MCF 10A (cell line): ENCODE results near the gene IMPG1. TPM values are rescaled to one million over a fixed set of nuclear protein-coding genes. Genes with fewer than 3 reads are reported as not detected.

Source experiments
- BruUV-seq: library from RNA; stranded (reverse); fragments of 400-500 nt; replicated peaks from 2 replicates; lab custom pipeline; 2021; lab: Mats Ljungman, UMichigan
- CTCF ChIA-PET: fragments of 300-600 bp; sonication (Branson Sonifier 250); formaldehyde crosslinking; extraction: SDS; loops from one replicate; lab custom pipeline; 2021; ENCODE audit warnings: antibody characterized with exemption, inconsistent platforms; lab: Yijun Ruan, JAX
- POLR2A ChIA-PET: fragments of 300-600, 350-650 bp; sonication (Branson Sonifier 250); formaldehyde crosslinking; extraction: SDS; loops from one replicate; lab custom pipeline; 2020; ENCODE audit warnings: antibody characterized with exemption, inconsistent platforms; lab: Yijun Ruan, JAX
- DNase-seq: peaks from one replicate; pipeline ENCODE4 v3.0.0-alpha.2; 2018; ENCODE audit not compliant: unreplicated experiment
- H3K27ac Mint-ChIP-seq: one replicate; pipeline ENCODE4 v1.8.0; 2022; ENCODE audit warnings: mild to moderate bottlenecking, low read depth, mixed read lengths; ENCODE audit not compliant: unreplicated experiment
- H3K27me3 Mint-ChIP-seq: one replicate; pipeline ENCODE4 v1.8.0; 2022; ENCODE audit warnings: mixed read lengths; ENCODE audit not compliant: insufficient read depth, unreplicated experiment
- H3K36me3 Mint-ChIP-seq: one replicate; pipeline ENCODE4 v1.8.0; 2022; ENCODE audit warnings: mild to moderate bottlenecking, moderate library complexity, mixed read lengths; ENCODE audit not compliant: insufficient read depth, unreplicated experiment
- H3K4me1 Mint-ChIP-seq: one replicate; pipeline ENCODE4 v1.8.0; 2022; ENCODE audit warnings: mixed read lengths; ENCODE audit not compliant: insufficient read depth, unreplicated experiment
- H3K4me3 Mint-ChIP-seq: one replicate; pipeline ENCODE4 v1.8.0; 2022; ENCODE audit warnings: mild to moderate bottlenecking, moderate library complexity, mixed read lengths; ENCODE audit not compliant: unreplicated experiment
- H3K9me3 Mint-ChIP-seq: one replicate; pipeline ENCODE4 v1.8.0; 2022; ENCODE audit warnings: mixed read lengths; ENCODE audit not compliant: unreplicated experiment
- intact Hi-C: fragments of 100-400 bp; cut with micrococcal nuclease; formaldehyde crosslinking; loops from 2 replicates; pipeline ENCODE4 v1.14.1; 2022
- total RNA-seq: library from RNA; stranded (reverse); gene quantifications from 2 replicates; pipeline ENCODE4 v1.2.3, GENCODE V29; 2022
- TF ChIP-seq, protein P1 (sequence below): fragments of 200-600 bp; IDR thresholded peaks from one replicate; pipeline ENCODE4 v1.8.0; 2022; ENCODE audit warnings: antibody characterized with exemption, mild to moderate bottlenecking; ENCODE audit not compliant: unreplicated experiment

Gene IMPG1
- total RNA-seq, 1 experiment from 2014 or later = not detected

DNA sequence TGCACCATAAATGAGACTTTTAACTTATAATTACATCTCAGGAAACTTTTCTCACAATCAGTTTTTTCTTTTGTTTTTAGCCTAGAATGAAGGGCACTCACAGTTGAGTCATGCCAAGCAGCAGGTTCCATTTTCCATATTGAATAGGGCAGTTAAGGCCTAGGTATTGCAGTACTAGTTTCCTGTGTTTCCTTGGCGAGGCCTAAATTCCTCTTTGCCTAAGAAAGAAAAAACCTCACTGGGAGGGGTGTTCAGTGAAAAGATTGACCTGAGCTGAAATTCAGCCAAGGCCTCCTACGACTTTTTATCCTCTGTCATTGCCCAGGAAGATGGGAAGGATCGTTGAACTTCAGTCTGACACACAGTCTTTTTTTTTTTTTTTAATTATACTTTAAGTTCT lies 85.5 kb downstream of the IMPG1 start:
- BruUV-seq = no TSS peak
- ChIA-PET POLR2A (no interaction called here), CTCF (no interaction called here)

DNA sequence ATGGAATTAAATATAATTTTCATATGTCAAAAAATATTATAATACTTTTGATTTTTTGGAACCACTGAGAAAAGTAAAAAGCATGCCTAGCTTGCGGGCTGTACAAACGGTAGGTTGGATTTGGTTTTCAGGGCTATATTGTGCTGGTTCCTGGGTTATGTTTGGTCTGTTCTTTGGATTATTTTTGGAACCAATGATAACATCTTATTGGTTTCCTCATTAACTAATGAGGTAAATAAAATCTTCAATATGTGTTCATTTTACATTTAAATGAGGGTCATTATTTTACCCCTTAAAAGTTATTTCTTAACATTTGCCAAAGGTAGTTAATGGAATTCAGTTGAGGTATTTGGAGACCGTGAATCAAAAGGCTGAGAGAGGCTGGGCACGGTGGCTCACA lies 96.6 kb downstream of the IMPG1 start:
- Mint-ChIP-seq H3K27me3 (no peaks in the 10 kb centered on the region), H3K4me1 (no peaks in the 10 kb centered on the region), H3K4me3 (no peak overlapping the region), H3K36me3 (peaks cover 7% of the 10 kb centered on the region), H3K27ac (no peak overlapping the region), H3K9me3 (no peaks in the 10 kb centered on the region)
- intact Hi-C loops = no loop called here
- ChIA-PET CTCF (no interaction called here), POLR2A (no interaction called here)
- no TSS peak for BruUV-seq
- TF ChIP-seq, protein P1, sequence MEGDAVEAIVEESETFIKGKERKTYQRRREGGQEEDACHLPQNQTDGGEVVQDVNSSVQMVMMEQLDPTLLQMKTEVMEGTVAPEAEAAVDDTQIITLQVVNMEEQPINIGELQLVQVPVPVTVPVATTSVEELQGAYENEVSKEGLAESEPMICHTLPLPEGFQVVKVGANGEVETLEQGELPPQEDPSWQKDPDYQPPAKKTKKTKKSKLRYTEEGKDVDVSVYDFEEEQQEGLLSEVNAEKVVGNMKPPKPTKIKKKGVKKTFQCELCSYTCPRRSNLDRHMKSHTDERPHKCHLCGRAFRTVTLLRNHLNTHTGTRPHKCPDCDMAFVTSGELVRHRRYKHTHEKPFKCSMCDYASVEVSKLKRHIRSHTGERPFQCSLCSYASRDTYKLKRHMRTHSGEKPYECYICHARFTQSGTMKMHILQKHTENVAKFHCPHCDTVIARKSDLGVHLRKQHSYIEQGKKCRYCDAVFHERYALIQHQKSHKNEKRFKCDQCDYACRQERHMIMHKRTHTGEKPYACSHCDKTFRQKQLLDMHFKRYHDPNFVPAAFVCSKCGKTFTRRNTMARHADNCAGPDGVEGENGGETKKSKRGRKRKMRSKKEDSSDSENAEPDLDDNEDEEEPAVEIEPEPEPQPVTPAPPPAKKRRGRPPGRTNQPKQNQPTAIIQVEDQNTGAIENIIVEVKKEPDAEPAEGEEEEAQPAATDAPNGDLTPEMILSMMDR = no peak
- DNase-seq = no peak

More for the DNA sequence above, 85.5 kb downstream of the IMPG1 start:
- H3K4me3 Mint-ChIP-seq = no peak overlapping the region
- TF ChIP-seq, protein P1 = no peak
- intact Hi-C loops = no loop called here
- H3K27me3 Mint-ChIP-seq = no peaks in the 10 kb centered on the region
- DNase-seq = no peak
- no peaks in the 10 kb centered on the region for H3K36me3 Mint-ChIP-seq
- no peaks in the 10 kb centered on the region for H3K9me3 Mint-ChIP-seq
- H3K27ac Mint-ChIP-seq = no peak overlapping the region
- no peaks in the 10 kb centered on the region for H3K4me1 Mint-ChIP-seq

DNA sequence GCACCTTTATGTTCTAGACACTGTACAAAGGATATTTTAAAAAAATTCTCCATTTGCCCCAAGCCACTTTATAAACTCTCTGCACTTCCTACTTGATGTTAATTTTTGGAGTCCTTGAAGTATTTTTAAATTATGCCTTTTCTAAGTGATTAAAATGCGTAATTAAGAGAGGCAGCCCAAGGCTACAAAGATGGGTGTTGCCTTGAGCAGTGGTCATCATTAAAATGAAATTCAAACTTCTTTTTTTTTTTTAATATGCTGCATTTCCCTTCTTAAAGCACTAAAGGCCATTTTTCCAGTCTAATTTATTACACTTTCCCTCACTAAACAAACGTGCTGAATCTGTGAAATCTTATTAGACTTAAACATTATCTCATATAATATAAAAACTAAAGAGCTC lies 102.4 kb downstream of the IMPG1 start:
- Mint-ChIP-seq H3K27ac (no peak overlapping the region), H3K27me3 (no peaks in the 10 kb centered on the region)
- intact Hi-C loops = no loop called here

DNA sequence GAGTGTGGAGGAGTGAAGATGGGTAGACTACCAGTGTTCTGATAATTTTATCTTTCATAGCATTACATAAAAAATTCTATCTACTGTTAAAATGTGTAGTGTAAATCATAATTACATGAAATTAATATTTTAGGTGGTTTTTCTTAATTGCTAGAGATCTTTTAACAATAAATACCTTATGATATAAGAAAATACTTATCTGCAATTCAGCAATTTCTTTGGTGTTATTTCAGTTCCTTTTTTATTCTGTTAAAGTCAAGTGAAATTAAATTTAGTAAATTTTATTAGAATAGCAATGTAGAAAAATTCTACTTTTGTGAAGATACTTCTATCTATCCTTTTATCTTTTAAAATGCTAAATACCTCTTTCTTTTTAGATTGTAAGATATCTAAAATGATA lies 104.3 kb downstream of the IMPG1 start:
- Mint-ChIP-seq H3K27me3 (no peaks in the 10 kb centered on the region), H3K36me3 (peaks cover 7% of the 10 kb centered on the region), H3K9me3 (no peaks in the 10 kb centered on the region), H3K27ac (no peak overlapping the region), H3K4me3 (no peak overlapping the region), H3K4me1 (no peaks in the 10 kb centered on the region)
- POLR2A ChIA-PET = no interaction called here
- no TSS peak for BruUV-seq
- CTCF ChIA-PET = no interaction called here
- no peak for DNase-seq
- TF ChIP-seq, protein P1 = no peak
- intact Hi-C loops = no loop called here

More for the DNA sequence above, 102.4 kb downstream of the IMPG1 start:
- TF ChIP-seq, protein P1 = no peak
- DNase-seq = no peak
- Mint-ChIP-seq H3K9me3 (no peaks in the 10 kb centered on the region), H3K4me1 (no peaks in the 10 kb centered on the region), H3K4me3 (no peak overlapping the region), H3K36me3 (peaks cover 7% of the 10 kb centered on the region)
- CTCF ChIA-PET = no interaction called here
- BruUV-seq = no TSS peak
- POLR2A ChIA-PET = interaction anchor here (0.6 kb wide), 1 partner anchor 1211 kb away, joined by 3 read pairs; no protein-coding TSS in a partner anchor
